ENCODE data around the gene ACTA1.

- TF ChIP-seq CTCF (IDR thresholded peaks at IDR 0.05; ENCODE audit: low read depth, low read length, missing input control) (no peak), FOXA1 (IDR thresholded peaks at IDR 0.05) (no peak), MAX (IDR thresholded peaks at IDR 0.05) (no peak), TAF1 (conservative IDR thresholded peaks at IDR 0.05) (no peak), EGR1 (IDR thresholded peaks at IDR 0.05; ENCODE audit: low read depth in 2 of 2) (no peak), JUND (IDR thresholded peaks at IDR 0.05) (no peak), GABPA (IDR thresholded peaks at IDR 0.05 in 1 of 2, conservative IDR thresholded peaks at IDR 0.05 in 1 of 2) (no peak), RXRA (IDR thresholded peaks at IDR 0.05) (no peak), REST (IDR thresholded peaks at IDR 0.05) (no peak), YY1 (IDR thresholded peaks at IDR 0.05) (no peak)
Observed at GRCh38 chr1:229440851-229441537, 7.1 kb upstream of the ACTA1 start.
